ENCODE measurements around the gene PRLR. TPM values are rescaled to one million over a fixed set of nuclear protein-coding genes. Genes with fewer than 3 reads are reported as not detected.

Gene PRLR
- total RNA-seq, 2 experiments from 2014 or later = not detected

GRCh38 chr5:35004200-35004599, 226.1 kb downstream of the PRLR start:
- Mint-ChIP-seq H3K27me3 (peaks cover 32% of the 10 kb centered on the region), H3K36me3 (no peaks in the 10 kb centered on the region), H3K4me3 (no peak overlapping the region), H3K4me1 (ENCODE audit: low read depth) (no peaks in the 10 kb centered on the region), H3K27ac (no peak overlapping the region), H3K9me3 (no peaks in the 10 kb centered on the region)
- POLR2A ChIA-PET = no interaction called here
- CTCF ChIA-PET = interaction anchor here (0.8 to 4.5 kb wide), 21 partner anchors 8 to 922 kb away, joined by 3 to 52 read pairs (median 5); partner anchors contain the start of genes AGXT2 and DNAJC21
- DNase-seq = no peak
- intact Hi-C loops (cut with micrococcal nuclease) = no loop called here

GRCh38 chr5:35003018-35003957, 227.0 kb downstream of the PRLR start:
- intact Hi-C loops (cut with micrococcal nuclease) = loop anchor here (1.0 to 2.0 kb wide), 5 partner anchors 45 to 528 kb away; partner anchors contain the start of genes BRIX1 and RAD1
- H3K27ac Mint-ChIP-seq = no peak overlapping the region
- ChIA-PET CTCF (interaction anchor here (0.6 to 4.5 kb wide), 37 partner anchors 9 to 923 kb away, joined by 3 to 52 read pairs (median 4); partner anchors contain the start of genes AGXT2, BRIX1, DNAJC21 and RAD1), POLR2A (no interaction called here)
- H3K9me3 Mint-ChIP-seq = no peaks in the 10 kb centered on the region
- peak; percentile 69 for DNase-seq
- H3K4me1 Mint-ChIP-seq (ENCODE audit: low read depth) = no peaks in the 10 kb centered on the region
- H3K4me3 Mint-ChIP-seq = no peak overlapping the region
- H3K36me3 Mint-ChIP-seq = no peaks in the 10 kb centered on the region
- H3K27me3 Mint-ChIP-seq = peaks cover 29% of the 10 kb centered on the region

- no peak overlapping the region for H3K27ac Mint-ChIP-seq
- intact Hi-C loops (cut with micrococcal nuclease) = loop anchor here (2.0 kb wide), 2 partner anchors 88 to 528 kb away; partner anchors contain the start of genes BRIX1 and RAD1
- POLR2A ChIA-PET = no interaction called here
- CTCF ChIA-PET = interaction anchor here (0.7 to 4.5 kb wide), 7 partner anchors 9 to 528 kb away, joined by 3 to 52 read pairs (median 9); no protein-coding TSS in a partner anchor
- no peak for DNase-seq
- no peak overlapping the region for H3K4me3 Mint-ChIP-seq
- H3K9me3 Mint-ChIP-seq = no peaks in the 10 kb centered on the region
- H3K36me3 Mint-ChIP-seq = no peaks in the 10 kb centered on the region
- no peaks in the 10 kb centered on the region for H3K4me1 Mint-ChIP-seq (ENCODE audit: low read depth)
- H3K27me3 Mint-ChIP-seq = peaks cover 28% of the 10 kb centered on the region
These were observed 227.8 kb downstream of the PRLR start for GRCh38 chr5:35002459-35002858.

GRCh38 chr5:35001842-35002241, 228.4 kb downstream of the PRLR start:
- intact Hi-C loops (cut with micrococcal nuclease) = loop anchor here (2.0 kb wide), 2 partner anchors 87 to 527 kb away; partner anchors contain the start of genes BRIX1 and RAD1
- ChIA-PET CTCF (interaction anchor here (0.7 to 4.5 kb wide), 6 partner anchors 9 to 528 kb away, joined by 3 to 52 read pairs (median 10); no protein-coding TSS in a partner anchor), POLR2A (no interaction called here)
- Mint-ChIP-seq H3K27ac (no peak overlapping the region), H3K36me3 (no peaks in the 10 kb centered on the region), H3K4me1 (ENCODE audit: low read depth) (no peaks in the 10 kb centered on the region), H3K4me3 (no peak overlapping the region), H3K9me3 (no peaks in the 10 kb centered on the region), H3K27me3 (peaks cover 27% of the 10 kb centered on the region)
- DNase-seq = no peak

Other genes with a start within 250 kb of the PRLR start
- not detected for gene AGXT2, start 182.5 kb downstream of the PRLR start, total RNA-seq